GM20431 (cell line): Measurements from ENCODE around the gene PHACTR3.

ENCODE experiments used
- in situ Hi-C: fragments of 300-500 bp; cut with MseI, MboI; formaldehyde crosslinking; loops from one replicate; pipeline ENCODE4 v1.15.0; 2020; ENCODE audit warnings: low sequenced_read_pairs; ENCODE audit not compliant: unreplicated experiment

The PHACTR3 gene

GRCh38 chr20:59636766-59637370 lies 32.5 kb downstream of the PHACTR3 start:
- in situ Hi-C loops, result no loop called here

- in situ Hi-C loops, result no loop called here
Measured at GRCh38 chr20:59640267-59640666, 35.9 kb downstream of the PHACTR3 start.

GRCh38 chr20:59643615-59644061 lies 39.3 kb downstream of the PHACTR3 start:
- in situ Hi-C loops, result no loop called here

- in situ Hi-C loops, result no loop called here
Measured at GRCh38 chr20:59644371-59644939, 40.1 kb downstream of the PHACTR3 start.

- in situ Hi-C loops, result no loop called here
Measured at GRCh38 chr20:59645271-59645670, 40.9 kb downstream of the PHACTR3 start.

GRCh38 chr20:59645761-59646171 lies 41.4 kb downstream of the PHACTR3 start:
- in situ Hi-C loops, result no loop called here

GRCh38 chr20:59646487-59646886 lies 42.1 kb downstream of the PHACTR3 start:
- in situ Hi-C loops, result no loop called here

- in situ Hi-C loops, result no loop called here
Measured at GRCh38 chr20:59647271-59647670, 42.9 kb downstream of the PHACTR3 start.

- in situ Hi-C loops, result no loop called here
Measured at GRCh38 chr20:59648466-59649070, 44.2 kb downstream of the PHACTR3 start.

GRCh38 chr20:59650418-59650817 lies 46.1 kb downstream of the PHACTR3 start:
- in situ Hi-C loops, result no loop called here

- in situ Hi-C loops, result no loop called here
Measured at GRCh38 chr20:59652381-59652780, 48.0 kb downstream of the PHACTR3 start.

- in situ Hi-C loops, result no loop called here
Measured at GRCh38 chr20:59656417-59656816, 52.1 kb downstream of the PHACTR3 start.

GRCh38 chr20:59657459-59658046 lies 53.2 kb downstream of the PHACTR3 start:
- in situ Hi-C loops, result no loop called here

GRCh38 chr20:59660471-59660870 lies 56.1 kb downstream of the PHACTR3 start:
- in situ Hi-C loops, result no loop called here

GRCh38 chr20:59661153-59661552 lies 56.8 kb downstream of the PHACTR3 start:
- in situ Hi-C loops, result no loop called here

- in situ Hi-C loops, result no loop called here
Measured at GRCh38 chr20:59661621-59662020, 57.3 kb downstream of the PHACTR3 start.

GRCh38 chr20:59662161-59662560 lies 57.8 kb downstream of the PHACTR3 start:
- in situ Hi-C loops, result no loop called here

- in situ Hi-C loops, result no loop called here
Measured at GRCh38 chr20:59662856-59663512, 58.6 kb downstream of the PHACTR3 start.

GRCh38 chr20:59663513-59664060 lies 59.2 kb downstream of the PHACTR3 start:
- in situ Hi-C loops, result no loop called here

GRCh38 chr20:59664421-59664941 lies 60.1 kb downstream of the PHACTR3 start:
- in situ Hi-C loops, result no loop called here
